Esophagus squamous epithelium (tissue), 5 donors: ENCODE results near the gene TARS2. TPM values are rescaled to one million over a fixed set of nuclear protein-coding genes. Genes with fewer than 3 reads are reported as not detected.

Experiments
- DNase-seq: peaks from one replicate; lab custom pipeline; 2025; lab: John Stamatoyannopoulos, UW
- H3K27ac ChIP-seq, 4 donors: fragments of 200-600 bp; sonication (generic); one replicate each; pipeline ENCODE4 v1.5.1; 2016 to 2019; ENCODE audit warnings: mild to moderate bottlenecking in 1 of 4
- H3K27me3 ChIP-seq, 4 donors: fragments of 200-600 bp; sonication (generic); 1 replicate in 3 of 4; 2 replicates in 1 of 4; pipeline versions ENCODE4 v1.5.1 to v1.6.0; 2017 to 2021; ENCODE audit warnings: antibody characterized with exemption in 1 of 4
- H3K36me3 ChIP-seq, 3 donors: fragments of 200-600 bp; sonication (generic); one replicate each; pipeline ENCODE4 v1.5.1; 2016 to 2019
- H3K4me1 ChIP-seq, 3 donors: fragments of 200-600 bp; sonication (generic); one replicate each; pipeline ENCODE4 v1.5.1; 2017 to 2019
- H3K4me3 ChIP-seq, 4 donors: fragments of 200-600 bp; sonication (generic); 1 replicate in 3 of 4; 2 replicates in 1 of 4; pipeline ENCODE4 v1.5.1; 2016 to 2019; ENCODE audit warnings: mild to moderate bottlenecking in 2 of 4, moderate library complexity in 1 of 4
- H3K9me3 ChIP-seq, 3 donors: fragments of 200-600 bp; sonication (generic); one replicate each; pipeline ENCODE4 v1.5.1; 2016 to 2019
- CTCF ChIP-seq, 6 experiments: fragments of 450-650 bp in 4 of 6; fragments of 200-600 bp in 2 of 6; sonication (generic) in 2 of 6; IDR thresholded peaks; one replicate each; pipeline ENCODE4 v1.5.1; 2016 to 2019; ENCODE audit warnings: antibody characterized with exemption in 6 of 6, mild to moderate bottlenecking in 4 of 6, moderate library complexity in 4 of 6
- POLR2A ChIP-seq, 4 donors: fragments of 450-650 bp; IDR thresholded peaks; one replicate each; pipeline ENCODE4 v1.6.1; 2017; ENCODE audit warnings: antibody characterized with exemption in 4 of 4, mild to moderate bottlenecking in 4 of 4, moderate library complexity in 3 of 4
- WGBS, 2 donors: methylation state at CpG; one replicate each; pipeline ENCODE4 v1.1.5; 2018; 5-methylcytosine and 5-hydroxymethylcytosine counted together
- intact Hi-C: fragments of 100-400 bp; cut with DNase I; formaldehyde crosslinking; loops from one replicate; pipeline ENCODE4 v1.15.0; 2022
- total RNA-seq, 4 donors: library from RNA; depleted of rRNA; stranded (reverse); fragments of >200 nt; gene quantifications; one replicate each; pipeline ENCODE4 v1.1.0, GENCODE V29; 2016
- donor health status: DM: yes; HTN: yes; CAD: no.

The TARS2 gene
- total RNA-seq, 4 donors from 2014 or later: 10.5 to 16.5 (median 13.7) TPM

GRCh38 chr1:150484431-150484830 is 2.8 kb upstream of the TARS2 start:
- DNase-seq: no peak
- WGBS, 2 donors: 33 to 62% methylated on average over 4 to 5 of the region's 5 CpGs
- intact Hi-C loops: no loop called here

GRCh38 chr1:150484861-150485260 is 2.4 kb upstream of the TARS2 start:
- intact Hi-C loops: no loop called here
- Histone ChIP-seq H3K4me1 (peaks cover 4 to 37% (median 8%) of the 10 kb centered on the region in 3 donors), H3K27me3 (no peaks in the 10 kb centered on the region), H3K36me3 (peaks cover 0 to 11% (median 0%) of the 10 kb centered on the region in 3 donors), H3K27ac (peak overlapping the region; percentile 36 to 94 (median 70)), H3K9me3 (no peaks in the 10 kb centered on the region), H3K4me3 (no peak overlapping the region)
- 21 to 32% methylated on average over 2 of the region's 2 CpGs for WGBS, 2 donors
- no peak for DNase-seq
- TF ChIP-seq CTCF (IDR thresholded peaks at IDR 0.05): peak in 2 of 6 experiments; percentile 12 to 38
- TF ChIP-seq POLR2A (IDR thresholded peaks at IDR 0.05): no peak

More at GRCh38 chr1:150484431-150484830, 2.8 kb upstream of the TARS2 start:
- H3K4me3 ChIP-seq: no peak overlapping the region
- H3K27ac ChIP-seq: peak overlapping the region in 3 of 4 donors; percentile 61 to 94 (median 83)
- TF ChIP-seq CTCF (IDR thresholded peaks at IDR 0.05) (no peak), POLR2A (IDR thresholded peaks at IDR 0.05) (no peak)
- peaks cover 0 to 7% (median 0%) of the 10 kb centered on the region in 3 donors for H3K36me3 ChIP-seq
- peaks cover 4 to 41% (median 8%) of the 10 kb centered on the region in 3 donors for H3K4me1 ChIP-seq
- no peaks in the 10 kb centered on the region for H3K9me3 ChIP-seq
- no peaks in the 10 kb centered on the region for H3K27me3 ChIP-seq

GRCh38 chr1:150487763-150488115 is 520 bp downstream of the TARS2 start:
- H3K4me3 ChIP-seq: peak overlapping the region; percentile 70 to 81 (median 74)
- H3K27ac ChIP-seq: peak overlapping the region; percentile 84 to 94 (median 88)
- intact Hi-C loops: no loop called here
- H3K9me3 ChIP-seq: no peaks in the 10 kb centered on the region
- peaks cover 0 to 40% (median 15%) of the 10 kb centered on the region in 3 donors for H3K36me3 ChIP-seq
- TF ChIP-seq CTCF (IDR thresholded peaks at IDR 0.05): no peak
- TF ChIP-seq POLR2A (IDR thresholded peaks at IDR 0.05): no peak
- WGBS, 2 donors: 2% methylated on average over 7 of the region's 7 CpGs
- no peaks in the 10 kb centered on the region for H3K27me3 ChIP-seq
- H3K4me1 ChIP-seq: peaks cover 4 to 31% (median 8%) of the 10 kb centered on the region in 3 donors
- no peak for DNase-seq

GRCh38 chr1:150493175-150493574 is 6.0 kb downstream of the TARS2 start:
- intact Hi-C loops: no loop called here
- Histone ChIP-seq H3K27ac (peak overlapping the region in 3 of 4 donors; percentile 20 to 60 (median 40)), H3K36me3 (peaks cover 2 to 94% (median 23%) of the 10 kb centered on the region in 3 donors), H3K9me3 (no peaks in the 10 kb centered on the region), H3K4me1 (peaks cover 0 to 8% (median 3%) of the 10 kb centered on the region in 3 donors), H3K27me3 (no peaks in the 10 kb centered on the region), H3K4me3 (no peak overlapping the region)
- 83 to 88% methylated on average over 3 to 6 of the region's 8 CpGs for WGBS, 2 donors
- no peak for TF ChIP-seq POLR2A (IDR thresholded peaks at IDR 0.05)
- TF ChIP-seq CTCF (IDR thresholded peaks at IDR 0.05): no peak
- no peak for DNase-seq

GRCh38 chr1:150498342-150498741 is 11.1 kb downstream of the TARS2 start:
- H3K9me3 ChIP-seq: no peaks in the 10 kb centered on the region
- H3K27ac ChIP-seq: no peak overlapping the region
- no peaks in the 10 kb centered on the region for H3K4me1 ChIP-seq
- intact Hi-C loops: no loop called here
- no peak for DNase-seq
- H3K4me3 ChIP-seq: no peak overlapping the region
- TF ChIP-seq CTCF (IDR thresholded peaks at IDR 0.05): no peak
- no peak for TF ChIP-seq POLR2A (IDR thresholded peaks at IDR 0.05)
- peaks cover 11 to 99% (median 21%) of the 10 kb centered on the region in 3 donors for H3K36me3 ChIP-seq
- WGBS, 2 donors: 92 to 97% methylated on average over 9 to 10 of the region's 10 CpGs
- H3K27me3 ChIP-seq: no peaks in the 10 kb centered on the region
